ENCODE measurements around the gene TLNRD1.
"Not testable (repeated sequence)": the region's sequence is repeated elsewhere in the genome, so short reads cannot be mapped to it uniquely, and the experiment has no call there.

GRCh38 chr15:80965454-80965853 is 35.3 kb upstream of the TLNRD1 start:
- TF ChIP-seq EZH2 (IDR thresholded peaks at IDR 0.05; ENCODE audit: low read length); CTCF (optimal IDR thresholded peaks at IDR 0.05 in 1 of 3, IDR thresholded peaks at IDR 0.05 in 1 of 3, conservative IDR thresholded peaks at IDR 0.05 in 1 of 3; ENCODE audit: extremely low read depth in 1 of 3, insufficient read depth in 2 of 3, low read length in 3 of 3): not testable (repeated sequence)

All from keratinocyte (primary cell).